Fibroblast of lung (primary cell): ENCODE results near the gene PMM1.

Experiments used
- CTCF ChIP-seq, 2 donors: IDR thresholded peaks in 1 of 2; conservative IDR thresholded peaks in 1 of 2; 1 replicate in 1 of 2; 2 replicates in 1 of 2; pipeline ENCODE4 v1.5.1; 2011 to 2012; ENCODE audit warnings: low read length in 2 of 2, control low read depth in 1 of 2, inconsistent platforms in 1 of 2, low read depth in 1 of 2, mild to moderate bottlenecking in 1 of 2
- EZH2 ChIP-seq: IDR thresholded peaks from 2 replicates; pipeline ENCODE4 v1.5.1; 2012; ENCODE audit warnings: low read length, control low read depth, mild to moderate bottlenecking; ENCODE audit errors: missing control alignments

- TF ChIP-seq EZH2 (no peak), CTCF (conservative IDR thresholded peaks at IDR 0.05 in 1 of 2, IDR thresholded peaks at IDR 0.05 in 1 of 2; ENCODE audit: low read depth in 1 of 2, low read length in 2 of 2) (peak in 1 of 2 donors; percentile 34)
Observed at GRCh38 chr22:41535244-41535643, 54.4 kb downstream of the PMM1 start.
